Neuronal stem cell (in vitro differentiated cells): Measurements from ENCODE around the gene XXYLT1.

ENCODE experiments used
- DNase-seq: peaks from one replicate; pipeline ENCODE4 v3.0.0-alpha.2; 2013; ENCODE audit warnings: low spot score
- H2AFZ ChIP-seq: one replicate; pipeline ENCODE4 v1.6.1; 2013; ENCODE audit warnings: mild to moderate bottlenecking, low read length, inconsistent platforms
- H2AK5ac ChIP-seq: 2 replicates; pipeline ENCODE4 v1.6.1; 2013; ENCODE audit warnings: low read depth, mild to moderate bottlenecking, inconsistent platforms, low read length, moderate library complexity, mixed read lengths
- H2BK120ac ChIP-seq: 2 replicates; pipeline ENCODE4 v1.6.1; 2013; ENCODE audit warnings: low read depth, mild to moderate bottlenecking, inconsistent platforms, low read length, moderate library complexity, mixed read lengths
- H2BK12ac ChIP-seq: one replicate; pipeline ENCODE4 v1.6.1; 2013; ENCODE audit warnings: low read length, inconsistent platforms
- H2BK15ac ChIP-seq: 2 replicates; pipeline ENCODE4 v1.6.1; 2013; ENCODE audit warnings: mild to moderate bottlenecking, low read length, inconsistent platforms, mixed read lengths
- H2BK5ac ChIP-seq: one replicate; pipeline ENCODE4 v1.6.1; 2013; ENCODE audit warnings: inconsistent platforms, mild to moderate bottlenecking, low read length, moderate library complexity
- H3K14ac ChIP-seq: one replicate; pipeline ENCODE4 v1.6.1; 2013; ENCODE audit warnings: low read length, inconsistent platforms
- H3K18ac ChIP-seq: 2 replicates; pipeline ENCODE4 v1.6.1; 2013; ENCODE audit warnings: low read length, inconsistent platforms
- H3K23ac ChIP-seq: 2 replicates; pipeline ENCODE4 v1.6.1; 2013; ENCODE audit warnings: low read depth, mild to moderate bottlenecking, mixed read lengths, low read length, inconsistent platforms; ENCODE audit not compliant: poor library complexity
- H3K27ac ChIP-seq: replicated peaks from 3 replicates; pipeline ENCODE4 v1.5.1; 2013; ENCODE audit warnings: low read length, inconsistent platforms
- H3K27me3 ChIP-seq, 3 experiments: 2 replicates each; pipeline ENCODE4 v1.6.1; 2013; ENCODE audit warnings: low read length in 3 of 3, mild to moderate bottlenecking in 2 of 3, inconsistent platforms in 1 of 3, low read depth in 1 of 3, mixed read lengths in 1 of 3, moderate library complexity in 1 of 3; ENCODE audit not compliant: control insufficient read depth in 3 of 3, insufficient read depth in 3 of 3
- H3K36me3 ChIP-seq, 2 donors: replicated peaks in 1 of 2; 2 replicates each; pipeline ENCODE4 v1.6.1; 2013; ENCODE audit warnings: low read length in 2 of 2; ENCODE audit not compliant: control insufficient read depth in 2 of 2, insufficient read depth in 2 of 2
- H3K4ac ChIP-seq: 2 replicates; pipeline ENCODE4 v1.6.1; 2013; ENCODE audit warnings: inconsistent platforms, mild to moderate bottlenecking, low read length, moderate library complexity
- H3K4me1 ChIP-seq, 2 donors: 1 replicate in 1 of 2; 2 replicates in 1 of 2; pipeline ENCODE4 v1.6.1; 2013; ENCODE audit warnings: low read length in 2 of 2, low read depth in 1 of 2; ENCODE audit not compliant: control insufficient read depth in 2 of 2, insufficient read depth in 1 of 2
- H3K4me2 ChIP-seq: one replicate; pipeline ENCODE4 v1.6.1; 2013; ENCODE audit warnings: mild to moderate bottlenecking, low read length, inconsistent platforms; ENCODE audit not compliant: insufficient read depth, poor library complexity, severe bottlenecking
- H3K4me3 ChIP-seq, 2 donors: 2 replicates each; pipeline ENCODE4 v1.5.1; 2013; ENCODE audit warnings: low read length in 2 of 2, mild to moderate bottlenecking in 2 of 2, inconsistent platforms in 1 of 2, moderate library complexity in 1 of 2
- H3K79me1 ChIP-seq: one replicate; pipeline ENCODE4 v1.6.1; 2013; ENCODE audit warnings: low read depth, mild to moderate bottlenecking, inconsistent platforms, low read length, moderate library complexity
- H3K9ac ChIP-seq: one replicate; pipeline ENCODE4 v1.6.1; 2013; ENCODE audit warnings: mild to moderate bottlenecking, low read depth, low read length, inconsistent platforms; ENCODE audit not compliant: poor library complexity
- H3K9me3 ChIP-seq, 2 donors: replicated peaks in 1 of 2; 2 replicates each; pipeline versions ENCODE3 to v1.6.1; 2013; ENCODE audit warnings: low read length in 2 of 2, mild to moderate bottlenecking in 2 of 2, inconsistent platforms in 1 of 2, low read depth in 1 of 2, mixed read lengths in 1 of 2, moderate library complexity in 1 of 2; ENCODE audit not compliant: control insufficient read depth in 2 of 2, insufficient read depth in 1 of 2
- H4K8ac ChIP-seq: one replicate; pipeline ENCODE4 v1.6.1; 2013; ENCODE audit warnings: low read depth, mild to moderate bottlenecking, inconsistent platforms, low read length, moderate library complexity
- H4K91ac ChIP-seq: one replicate; pipeline ENCODE4 v1.6.1; 2013; ENCODE audit warnings: low read length, low read depth, mild to moderate bottlenecking, inconsistent platforms; ENCODE audit not compliant: poor library complexity
- WGBS, 2 donors: extraction: QIAGEN DNeasy Blood & Tissue Kit; methylation state at CpG; one replicate each; pipeline ENCODE4 v1.1.7; 2013; ENCODE audit warnings: missing lambda C conversion rate in 2 of 2, mixed read lengths in 1 of 2; ENCODE audit not compliant: insufficient read length in 2 of 2, insufficient replicate concordance in 1 of 2; ENCODE audit errors: extremely low coverage in 2 of 2; 5-methylcytosine and 5-hydroxymethylcytosine counted together

Gene XXYLT1

DNA sequence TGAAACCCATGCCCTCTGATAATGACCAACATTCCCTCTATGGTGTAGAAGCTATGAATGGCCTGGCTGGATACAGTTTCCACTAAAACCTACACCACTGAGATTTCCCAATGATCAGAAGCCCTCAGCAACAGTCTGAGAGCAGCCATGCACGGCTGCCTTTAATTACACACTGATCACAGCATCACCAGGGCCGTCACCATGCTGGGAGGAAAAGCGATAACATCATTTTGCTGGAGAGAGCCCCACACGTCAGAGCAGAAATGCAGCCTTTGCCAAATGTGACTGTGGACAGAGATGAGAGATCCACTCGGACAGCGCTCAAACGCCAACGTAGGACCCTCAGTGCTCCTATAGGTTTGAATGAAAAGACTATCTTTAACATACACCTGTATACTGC is 135.0 kb downstream of the XXYLT1 start:
- Histone ChIP-seq H3K23ac (no peak overlapping the region), H4K8ac (no peak overlapping the region), H3K4ac (no peak overlapping the region), H3K14ac (no peak overlapping the region), H3K79me1 (no peaks in the 10 kb centered on the region), H4K91ac (no peak overlapping the region), H2AFZ (no peak overlapping the region), H3K36me3 (no peaks in the 10 kb centered on the region), H3K4me1 (peaks cover 0 to 3% of the 10 kb centered on the region in 2 donors), H3K9me3 (no peaks in the 10 kb centered on the region), H3K9ac (no peak overlapping the region), H2BK15ac (no peak overlapping the region), H2BK5ac (no peak overlapping the region), H2AK5ac (no peak overlapping the region), H3K27ac (no peak overlapping the region), H3K4me2 (no peak overlapping the region), H2BK12ac (no peak overlapping the region), H3K18ac (no peak overlapping the region), H3K4me3 (no peak overlapping the region), H3K27me3 (no peaks in the 10 kb centered on the region), H2BK120ac (no peak overlapping the region)
- no peak for DNase-seq
- WGBS, 2 donors, result no CpG with 5 or more reads among the region's 8 CpGs

DNA sequence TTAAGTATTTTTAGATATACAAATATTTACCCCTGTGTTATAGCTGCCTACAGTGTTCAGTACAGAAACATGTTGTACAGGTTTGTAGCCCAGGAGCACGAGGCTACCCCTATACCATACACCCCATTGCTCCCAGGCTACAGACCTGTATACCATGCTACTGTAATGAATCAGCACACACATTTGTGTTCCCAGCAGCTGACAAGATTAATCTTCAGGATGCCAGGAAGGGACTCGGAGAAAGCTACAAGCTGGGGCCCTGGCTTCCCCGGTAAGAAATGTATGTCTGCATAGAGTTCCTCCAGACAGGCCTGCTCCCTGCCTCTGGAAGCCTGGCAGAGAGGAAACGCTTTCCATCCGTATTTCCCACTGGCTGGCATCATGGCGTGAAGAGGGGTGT is 136.5 kb downstream of the XXYLT1 start:
- no peak for DNase-seq
- Histone ChIP-seq H2BK120ac (no peak overlapping the region), H3K4me2 (no peak overlapping the region), H2AFZ (no peak overlapping the region), H2BK12ac (no peak overlapping the region), H2AK5ac (no peak overlapping the region), H3K79me1 (no peaks in the 10 kb centered on the region), H3K4me3 (no peak overlapping the region), H3K4ac (no peak overlapping the region), H3K4me1 (peaks cover 0 to 3% of the 10 kb centered on the region in 2 donors), H3K36me3 (no peaks in the 10 kb centered on the region), H3K9me3 (no peaks in the 10 kb centered on the region), H2BK15ac (no peak overlapping the region), H3K27ac (no peak overlapping the region), H3K9ac (no peak overlapping the region), H4K91ac (no peak overlapping the region), H3K14ac (no peak overlapping the region), H3K27me3 (no peaks in the 10 kb centered on the region), H2BK5ac (no peak overlapping the region), H4K8ac (no peak overlapping the region), H3K18ac (no peak overlapping the region), H3K23ac (no peak overlapping the region)
- no CpG with 5 or more reads among the region's 6 CpGs for WGBS, 2 donors

DNA sequence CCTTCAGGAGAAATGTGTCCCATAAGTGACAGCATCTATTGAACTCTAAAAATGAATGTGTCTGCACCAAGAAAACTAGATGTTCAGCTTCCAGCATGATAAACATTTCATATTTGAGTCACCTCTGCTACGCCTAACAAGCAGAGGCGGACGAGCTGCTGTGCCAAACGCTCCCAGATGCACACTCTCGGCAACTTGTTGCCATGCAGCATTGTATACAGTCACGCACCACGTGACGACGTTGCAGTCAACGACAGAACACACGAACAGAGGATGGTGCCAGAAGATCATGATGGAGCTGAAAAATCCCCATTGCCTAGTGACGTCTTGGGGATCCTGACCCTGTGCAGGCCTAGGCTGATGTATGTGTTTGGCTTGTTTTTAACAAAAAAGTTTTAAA is 137.5 kb downstream of the XXYLT1 start:
- Histone ChIP-seq H3K79me1 (no peaks in the 10 kb centered on the region), H4K91ac (no peak overlapping the region), H3K4ac (no peak overlapping the region), H3K18ac (no peak overlapping the region), H3K9ac (no peak overlapping the region), H2BK120ac (no peak overlapping the region), H2BK5ac (no peak overlapping the region), H3K4me2 (no peak overlapping the region), H3K23ac (no peak overlapping the region), H3K9me3 (no peaks in the 10 kb centered on the region), H4K8ac (no peak overlapping the region), H2AFZ (no peak overlapping the region), H3K36me3 (no peaks in the 10 kb centered on the region), H3K14ac (no peak overlapping the region), H2BK12ac (no peak overlapping the region), H2AK5ac (no peak overlapping the region), H3K4me3 (no peak overlapping the region), H3K27me3 (no peaks in the 10 kb centered on the region), H3K4me1 (peaks cover 0 to 3% of the 10 kb centered on the region in 2 donors), H3K27ac (no peak overlapping the region), H2BK15ac (no peak overlapping the region)
- WGBS, 2 donors, result no CpG with 5 or more reads among the region's 12 CpGs
- DNase-seq, result no peak

DNA sequence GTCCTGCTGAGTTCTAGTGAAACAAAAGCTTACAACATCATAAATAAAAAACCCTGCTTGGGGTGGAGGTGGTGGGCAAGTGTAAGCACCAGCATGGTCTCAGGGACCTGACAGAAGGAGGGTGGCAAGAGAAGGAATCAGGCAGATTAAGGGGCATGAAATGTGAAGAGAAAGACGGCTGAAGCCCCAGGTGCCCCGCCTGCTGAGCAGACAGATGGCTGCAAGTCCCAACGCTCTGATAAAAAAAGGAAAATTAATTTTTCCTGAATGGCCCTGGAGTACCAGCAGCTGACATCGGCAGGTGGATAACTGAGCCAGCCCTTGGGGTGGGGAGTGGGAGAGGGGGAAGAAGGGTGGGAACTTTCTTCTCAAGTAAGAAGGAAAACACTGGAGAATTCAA is 137.9 kb downstream of the XXYLT1 start:
- Histone ChIP-seq H3K14ac (no peak overlapping the region), H2BK15ac (no peak overlapping the region), H3K4me2 (no peak overlapping the region), H4K91ac (no peak overlapping the region), H4K8ac (no peak overlapping the region), H3K18ac (no peak overlapping the region), H3K4me1 (peaks cover 0 to 3% of the 10 kb centered on the region in 2 donors), H2BK120ac (no peak overlapping the region), H3K9ac (no peak overlapping the region), H3K36me3 (no peaks in the 10 kb centered on the region), H2AFZ (no peak overlapping the region), H3K4ac (no peak overlapping the region), H3K23ac (no peak overlapping the region), H2BK12ac (no peak overlapping the region), H3K9me3 (no peaks in the 10 kb centered on the region), H3K79me1 (no peaks in the 10 kb centered on the region), H2BK5ac (no peak overlapping the region), H3K27ac (no peak overlapping the region), H3K4me3 (no peak overlapping the region), H2AK5ac (no peak overlapping the region), H3K27me3 (no peaks in the 10 kb centered on the region)
- no CpG with 5 or more reads among the region's 4 CpGs for WGBS, 2 donors
- no peak for DNase-seq
